HEK293 (cell line): ENCODE measurements around the gene THSD4.

Experiments
- HOXA7 ChIP-seq: sonication (generic); formaldehyde crosslinking; IDR thresholded peaks from 2 replicates; pipeline ENCODE4 v1.8.1; 2022; ENCODE audit warnings: missing genetic modification reagents, borderline replicate concordance
- INSM2 ChIP-seq: fragments of 450-650 bp; formaldehyde crosslinking; IDR thresholded peaks from 2 replicates; pipeline ENCODE4 v1.5.1; 2016; ENCODE audit warnings: missing biosample characterization, missing genetic modification characterization
- KLF1 ChIP-seq: fragments of 450-650 bp; formaldehyde crosslinking; IDR thresholded peaks from 2 replicates; pipeline ENCODE4 v1.5.1; 2016; ENCODE audit warnings: missing biosample characterization, missing genetic modification characterization
- KLF7 ChIP-seq: fragments of 450-650 bp; formaldehyde crosslinking; IDR thresholded peaks from 2 replicates; pipeline ENCODE4 v1.5.1; 2016; ENCODE audit warnings: missing biosample characterization, missing genetic modification characterization, borderline replicate concordance
- MZF1 ChIP-seq: fragments of 450-650 bp; formaldehyde crosslinking; IDR thresholded peaks from 2 replicates; pipeline ENCODE4 v1.5.1; 2017; ENCODE audit warnings: missing biosample characterization, missing genetic modification characterization, borderline replicate concordance
- PBX3 ChIP-seq: sonication (generic); formaldehyde crosslinking; IDR thresholded peaks from 2 replicates; pipeline ENCODE4 v1.8.1; 2022; ENCODE audit warnings: mild to moderate bottlenecking, moderate library complexity, missing genetic modification reagents
- RBAK ChIP-seq: fragments of 450-650 bp; formaldehyde crosslinking; IDR thresholded peaks from 2 replicates; pipeline ENCODE4 v1.5.1; 2016; ENCODE audit warnings: missing biosample characterization, missing genetic modification characterization
- ZBTB11 ChIP-seq: fragments of 450-650 bp; formaldehyde crosslinking; conservative IDR thresholded peaks from 2 replicates; pipeline ENCODE4 v1.5.1; 2016; ENCODE audit warnings: low read depth, missing biosample characterization, missing genetic modification characterization
- ZBTB17 ChIP-seq: fragments of 450-650 bp; formaldehyde crosslinking; IDR thresholded peaks from 2 replicates; pipeline ENCODE4 v1.5.1; 2016; ENCODE audit warnings: missing biosample characterization, missing genetic modification characterization
- ZBTB44 ChIP-seq: fragments of 450-650 bp; IDR thresholded peaks from 2 replicates; pipeline ENCODE4 v1.5.1; 2018; ENCODE audit warnings: missing biosample characterization, mild to moderate bottlenecking, missing genetic modification characterization
- ZNF112 ChIP-seq: fragments of 450-650 bp; formaldehyde crosslinking; IDR thresholded peaks from 2 replicates; pipeline ENCODE4 v1.5.0; 2017; ENCODE audit warnings: missing biosample characterization, missing genetic modification characterization
- ZNF214 ChIP-seq: fragments of 450-650 bp; formaldehyde crosslinking; IDR thresholded peaks from 2 replicates; pipeline ENCODE4 v1.5.1; 2017; ENCODE audit warnings: missing biosample characterization, mild to moderate bottlenecking, missing genetic modification characterization, borderline replicate concordance
- ZNF221 ChIP-seq: fragments of 450-650 bp; formaldehyde crosslinking; IDR thresholded peaks from 2 replicates; pipeline ENCODE4 v1.5.1; 2017; ENCODE audit warnings: missing biosample characterization, missing genetic modification characterization, borderline replicate concordance
- ZNF26 ChIP-seq: fragments of 450-650 bp; formaldehyde crosslinking; IDR thresholded peaks from 2 replicates; pipeline ENCODE4 v1.5.1; 2016; ENCODE audit warnings: missing biosample characterization, missing genetic modification characterization
- ZNF292 ChIP-seq: fragments of 450-650 bp; formaldehyde crosslinking; IDR thresholded peaks from 2 replicates; pipeline ENCODE4 v1.5.1; 2016; ENCODE audit warnings: low read depth, missing biosample characterization, missing genetic modification characterization, borderline replicate concordance
- ZNF514 ChIP-seq: fragments of 450-650 bp; formaldehyde crosslinking; IDR thresholded peaks from 2 replicates; pipeline ENCODE4 v1.5.1; 2016; ENCODE audit warnings: missing biosample characterization, missing genetic modification characterization
- ZNF518A ChIP-seq: fragments of 450-650 bp; formaldehyde crosslinking; conservative IDR thresholded peaks from 2 replicates; pipeline ENCODE4 v1.5.1; 2016; ENCODE audit warnings: low read depth, missing biosample characterization, missing genetic modification characterization
- ZNF529 ChIP-seq: fragments of 450-650 bp; formaldehyde crosslinking; IDR thresholded peaks from 2 replicates; pipeline ENCODE4 v1.5.1; 2017; ENCODE audit warnings: missing genetic modification characterization, missing biosample characterization; ENCODE audit not compliant: insufficient replicate concordance
- ZNF707 ChIP-seq: fragments of 450-650 bp; formaldehyde crosslinking; IDR thresholded peaks from 2 replicates; pipeline ENCODE4 v1.5.1; 2016; ENCODE audit warnings: missing biosample characterization, missing genetic modification characterization
- ZSCAN30 ChIP-seq: fragments of 450-650 bp; IDR thresholded peaks from 2 replicates; pipeline ENCODE4 v1.5.1; 2018; ENCODE audit warnings: missing biosample characterization, mild to moderate bottlenecking, missing genetic modification characterization, moderate library complexity
- ZSCAN4 ChIP-seq: fragments of 450-650 bp; formaldehyde crosslinking; IDR thresholded peaks from 2 replicates; pipeline ENCODE4 v1.5.1; 2017; ENCODE audit warnings: missing biosample characterization, missing genetic modification characterization

The THSD4 gene

GRCh38 chr15:71691458-71692417, 576.5 kb downstream of the THSD4 start (continued):
- no peak for TF ChIP-seq ZNF112 (tag by site-specific recombination)
- peak; percentile 21; the same call in 1 of the 2 replicates for TF ChIP-seq ZBTB17
- TF ChIP-seq INSM2 (tag by site-specific recombination), result no peak
- TF ChIP-seq ZNF518A, result 0 out of 2 replicates have a peak, but pooled peaks have one; percentile 12
- TF ChIP-seq ZBTB44, result no peak; the same call in 1 of the 2 replicates
- peak; percentile 72; the same call in 1 of the 2 replicates for TF ChIP-seq MZF1 (tag by site-specific recombination)
- TF ChIP-seq PBX3 (CRISPR knock-in tag), result no peak
- TF ChIP-seq ZNF292, result no peak
- TF ChIP-seq RBAK (tag by site-specific recombination), result no peak
- no peak for TF ChIP-seq ZNF707 (tag by site-specific recombination)
- no peak for TF ChIP-seq ZNF26
- TF ChIP-seq KLF7 (tag by site-specific recombination), result no peak
- TF ChIP-seq ZSCAN30 (tag by site-specific recombination), result no peak
- TF ChIP-seq ZNF514, result no peak
- no peak for TF ChIP-seq ZNF214 (tag by site-specific recombination)
- TF ChIP-seq ZNF529 (tag by site-specific recombination), result no peak
- no peak for TF ChIP-seq ZBTB11 (tag by site-specific recombination)
- no peak for TF ChIP-seq HOXA7 (CRISPR knock-in tag)
- TF ChIP-seq ZSCAN4 (tag by site-specific recombination), result no peak
- TF ChIP-seq KLF1 (tag by site-specific recombination), result peak; percentile 88
- no peak for TF ChIP-seq ZNF221 (tag by site-specific recombination)
